ENCODE data around the gene KCTD5. TPM values are rescaled to one million over a fixed set of nuclear protein-coding genes. Genes with fewer than 3 reads are reported as not detected.
"Not testable (repeated sequence)": the region's sequence is repeated elsewhere in the genome, so short reads cannot be mapped to it uniquely, and the experiment has no call there.

The KCTD5 gene
- total RNA-seq (10 to 100 TPM in 3 of 4 donors, 1 to 10 TPM in 1; 9.5 to 17.1 (median 11.5) TPM), polyA plus RNA-seq (10 to 100 TPM; 47.4 to 80.5 (median 78.6) TPM)

GRCh38 chr16:2682209-2683021 lies at the start of gene KCTD5:
Gene KCTD5 (plus strand): TSS chr16:2682523. CDS start chr16:2682549, 26 bp downstream.
- TF ChIP-seq POLR2AphosphoS5 (IDR thresholded peaks at IDR 0.05) = peak; percentile 90 to 96 (median 94)
- peak; percentile 79 to 94 for TF ChIP-seq POLR2A (IDR thresholded peaks at IDR 0.05)
- TF ChIP-seq CTCF (IDR thresholded peaks at IDR 0.05) = no peak
- TF ChIP-seq EP300 (IDR thresholded peaks at IDR 0.05) = no peak
- Histone ChIP-seq H3K9me3 (no peaks in the 10 kb centered on the region), H3K27ac (peak within 1 kb of the TSS; percentile 84 to 94 (median 87)), H3K36me3 (no peaks in the 10 kb centered on the region), H3K4me3 (peak within 1 kb of the TSS; percentile 80 to 100 (median 96)), H3K4me1 (peaks cover 4 to 30% (median 21%) of the 10 kb centered on the region in 4 donors), H3K27me3 (no peaks in the 10 kb centered on the region)
- peak; percentile 98 for DNase-seq
- intact Hi-C loops (cut with DNase I) = loop anchor here (2.0 to 5.0 kb wide), 3 partner anchors 38 to 185 kb away; partner anchors contain the start of genes ELOB and PRSS27
- WGBS, 2 donors = 1% methylated on average over 73 of the region's 73 CpGs

- H3K4me1 ChIP-seq; intact Hi-C loops (cut with DNase I); H3K9me3 ChIP-seq; H3K27me3 ChIP-seq; H3K27ac ChIP-seq; DNase-seq; H3K36me3 ChIP-seq; H3K4me3 ChIP-seq: not testable (repeated sequence)
- WGBS, 2 donors = 0 to 7% methylated on average over 2 of the region's 12 CpGs
- TF ChIP-seq CTCF (IDR thresholded peaks at IDR 0.05) = peak in 1 of 4 experiments; percentile 8
Measured at GRCh38 chr16:2639071-2639721, 43.1 kb upstream of the KCTD5 start.

- H3K27ac ChIP-seq; DNase-seq; H3K27me3 ChIP-seq; intact Hi-C loops (cut with DNase I); H3K4me1 ChIP-seq; H3K9me3 ChIP-seq; H3K36me3 ChIP-seq; H3K4me3 ChIP-seq: not testable (repeated sequence)
- 46 to 79% methylated on average over 8 to 9 of the region's 9 CpGs for WGBS, 2 donors
Measured at GRCh38 chr16:2639722-2640072, 42.6 kb upstream of the KCTD5 start.

GRCh38 chr16:2642561-2642960 lies 39.8 kb upstream of the KCTD5 start:
- H3K9me3 ChIP-seq; DNase-seq; H3K4me1 ChIP-seq; H3K36me3 ChIP-seq; intact Hi-C loops (cut with DNase I); H3K27ac ChIP-seq; H3K27me3 ChIP-seq; H3K4me3 ChIP-seq: not testable (repeated sequence)
- 89 to 97% methylated on average over 4 to 5 of the region's 17 CpGs for WGBS, 2 donors

GRCh38 chr16:2644754-2645453 lies 37.4 kb upstream of the KCTD5 start:
- H3K36me3 ChIP-seq; H3K9me3 ChIP-seq; H3K4me3 ChIP-seq; H3K27ac ChIP-seq; intact Hi-C loops (cut with DNase I); H3K27me3 ChIP-seq; H3K4me1 ChIP-seq; DNase-seq: not testable (repeated sequence)
- no CpG with 5 or more reads among the region's 12 CpGs for WGBS, 2 donors

GRCh38 chr16:2651268-2651871 lies 31.0 kb upstream of the KCTD5 start:
- H3K27me3 ChIP-seq; H3K9me3 ChIP-seq; DNase-seq; H3K4me3 ChIP-seq; H3K27ac ChIP-seq; H3K4me1 ChIP-seq; intact Hi-C loops (cut with DNase I); H3K36me3 ChIP-seq: not testable (repeated sequence)
- no CpG with 5 or more reads among the region's 14 CpGs for whole genome bisulfite sequencing, 2 donors

- WGBS, 2 donors = no CpG with 5 or more reads among the region's 13 CpGs
- DNase-seq; H3K27ac ChIP-seq; H3K4me1 ChIP-seq; intact Hi-C loops (cut with DNase I); H3K27me3 ChIP-seq; H3K9me3 ChIP-seq; H3K36me3 ChIP-seq; H3K4me3 ChIP-seq: not testable (repeated sequence)
Measured at GRCh38 chr16:2653915-2654314, 28.4 kb upstream of the KCTD5 start.

GRCh38 chr16:2654949-2655348 lies 27.4 kb upstream of the KCTD5 start:
- H3K4me3 ChIP-seq; intact Hi-C loops (cut with DNase I); H3K36me3 ChIP-seq; H3K27me3 ChIP-seq; H3K4me1 ChIP-seq; H3K9me3 ChIP-seq; H3K27ac ChIP-seq; DNase-seq: not testable (repeated sequence)
- 69 to 79% methylated on average over 2 of the region's 8 CpGs for WGBS, 2 donors

Measured in sigmoid colon (tissue), 7 donors.